Measurements from ENCODE around the gene NCAPG2. TPM values are rescaled to one million over a fixed set of nuclear protein-coding genes. Genes with fewer than 3 reads are reported as not detected.

NCAPG2 gene
- total RNA-seq, 1 experiment from 2014 or later: 27.4 TPM

DNA sequence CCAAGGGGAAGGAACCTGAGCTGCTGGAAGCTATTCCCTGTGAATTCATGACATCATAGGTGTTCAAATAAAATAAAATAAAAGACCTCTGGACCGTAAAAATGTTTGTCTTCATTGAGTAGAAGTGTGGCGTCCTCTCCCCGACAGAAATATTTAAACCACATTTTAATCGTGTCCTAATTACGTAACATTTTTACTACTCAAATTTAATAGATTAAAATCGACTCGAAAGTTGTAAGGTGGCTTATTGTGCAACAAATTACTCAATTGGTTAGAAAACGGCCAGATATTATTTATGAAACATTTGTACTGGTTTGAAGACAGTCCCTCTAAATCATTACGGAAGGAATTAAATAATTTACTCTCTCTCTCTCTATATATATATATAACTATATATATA is 15.5 kb upstream of the NCAPG2 start:
- ChIA-PET CTCF (interaction anchor here (0.7 kb wide), 1 partner anchor 90 kb away, joined by 3 read pairs; no protein-coding TSS in a partner anchor), POLR2A (no interaction called here)
- no peaks in the 10 kb centered on the region for H3K9me3 Mint-ChIP-seq (ENCODE audit: unreplicated experiment)
- no peak overlapping the region for H3K27ac Mint-ChIP-seq (ENCODE audit: low read depth, unreplicated experiment)
- intact Hi-C loops (cut with micrococcal nuclease): no loop called here
- H3K4me1 Mint-ChIP-seq (ENCODE audit: insufficient read depth, unreplicated experiment): no peaks in the 10 kb centered on the region
- no peak for DNase-seq (ENCODE audit: unreplicated experiment)
- no peak overlapping the region for H3K4me3 Mint-ChIP-seq (ENCODE audit: unreplicated experiment)
- no TSS peak for BruUV-seq (replicated peaks)
- TF ChIP-seq, protein P1, sequence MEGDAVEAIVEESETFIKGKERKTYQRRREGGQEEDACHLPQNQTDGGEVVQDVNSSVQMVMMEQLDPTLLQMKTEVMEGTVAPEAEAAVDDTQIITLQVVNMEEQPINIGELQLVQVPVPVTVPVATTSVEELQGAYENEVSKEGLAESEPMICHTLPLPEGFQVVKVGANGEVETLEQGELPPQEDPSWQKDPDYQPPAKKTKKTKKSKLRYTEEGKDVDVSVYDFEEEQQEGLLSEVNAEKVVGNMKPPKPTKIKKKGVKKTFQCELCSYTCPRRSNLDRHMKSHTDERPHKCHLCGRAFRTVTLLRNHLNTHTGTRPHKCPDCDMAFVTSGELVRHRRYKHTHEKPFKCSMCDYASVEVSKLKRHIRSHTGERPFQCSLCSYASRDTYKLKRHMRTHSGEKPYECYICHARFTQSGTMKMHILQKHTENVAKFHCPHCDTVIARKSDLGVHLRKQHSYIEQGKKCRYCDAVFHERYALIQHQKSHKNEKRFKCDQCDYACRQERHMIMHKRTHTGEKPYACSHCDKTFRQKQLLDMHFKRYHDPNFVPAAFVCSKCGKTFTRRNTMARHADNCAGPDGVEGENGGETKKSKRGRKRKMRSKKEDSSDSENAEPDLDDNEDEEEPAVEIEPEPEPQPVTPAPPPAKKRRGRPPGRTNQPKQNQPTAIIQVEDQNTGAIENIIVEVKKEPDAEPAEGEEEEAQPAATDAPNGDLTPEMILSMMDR (IDR thresholded peaks at IDR 0.05; ENCODE audit: unreplicated experiment): no peak
- peaks cover 37% of the 10 kb centered on the region for H3K27me3 Mint-ChIP-seq (ENCODE audit: insufficient read depth, unreplicated experiment)
- peaks cover 4% of the 10 kb centered on the region for H3K36me3 Mint-ChIP-seq (ENCODE audit: insufficient read depth, unreplicated experiment)

DNA sequence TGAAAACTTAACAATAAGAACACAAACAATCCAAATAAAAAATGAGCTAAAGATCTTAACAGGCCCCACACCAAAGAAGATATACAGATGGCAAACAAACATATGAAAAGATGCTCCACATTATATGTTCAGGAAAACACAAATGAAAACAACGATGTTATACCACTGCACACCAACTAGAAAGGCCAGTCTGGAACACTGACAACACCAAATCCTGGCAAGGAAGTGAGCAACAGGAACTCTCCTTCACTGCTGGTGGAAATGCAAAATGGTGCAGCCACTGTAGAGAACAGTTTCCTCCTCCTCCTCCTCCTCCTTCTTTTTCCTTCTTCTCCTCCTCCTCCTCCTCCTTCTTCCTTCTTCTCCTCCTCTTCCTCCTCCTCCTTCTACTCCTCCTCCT is 12.2 kb upstream of the NCAPG2 start:
- Mint-ChIP-seq H3K27ac (ENCODE audit: low read depth, unreplicated experiment) (no peak overlapping the region), H3K9me3 (ENCODE audit: unreplicated experiment) (no peaks in the 10 kb centered on the region), H3K4me1 (ENCODE audit: insufficient read depth, unreplicated experiment) (no peaks in the 10 kb centered on the region), H3K4me3 (ENCODE audit: unreplicated experiment) (no peak overlapping the region), H3K27me3 (ENCODE audit: insufficient read depth, unreplicated experiment) (peaks cover 37% of the 10 kb centered on the region), H3K36me3 (ENCODE audit: insufficient read depth, unreplicated experiment) (no peaks in the 10 kb centered on the region)
- no peak for DNase-seq (ENCODE audit: unreplicated experiment)
- POLR2A ChIA-PET: interaction anchor here (3.5 kb wide), 1 partner anchor 12 kb away, joined by 17 read pairs; the partner anchor contains the start of gene NCAPG2
- no TSS peak for BruUV-seq (replicated peaks)
- TF ChIP-seq, protein P1 (IDR thresholded peaks at IDR 0.05; ENCODE audit: unreplicated experiment): no peak
- CTCF ChIA-PET: no interaction called here
- intact Hi-C loops (cut with micrococcal nuclease): no loop called here

DNA sequence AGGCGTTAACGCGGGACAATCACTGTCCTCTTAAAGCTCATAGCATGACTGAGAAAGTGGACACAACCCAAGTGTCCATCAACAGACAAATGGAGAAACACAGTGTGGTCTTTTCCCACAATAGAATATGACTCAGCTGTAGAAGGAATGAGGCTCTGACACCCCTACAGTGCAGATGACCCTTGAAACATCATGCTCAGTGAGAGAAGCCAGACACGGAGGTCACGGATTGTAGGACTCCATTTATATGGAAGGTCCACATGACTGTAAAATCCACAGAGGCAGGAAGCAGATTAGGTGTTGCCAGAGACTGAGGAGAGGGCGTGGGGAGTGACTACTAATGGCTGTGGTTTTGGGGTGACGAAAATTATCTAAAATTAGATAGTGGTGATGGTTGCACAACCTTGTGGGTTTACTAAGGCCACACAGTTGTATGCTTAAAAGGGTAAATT is 6.1 kb upstream of the NCAPG2 start:
- H3K36me3 Mint-ChIP-seq (ENCODE audit: insufficient read depth, unreplicated experiment): no peaks in the 10 kb centered on the region
- peak overlapping the region; percentile 47 for H3K27ac Mint-ChIP-seq (ENCODE audit: low read depth, unreplicated experiment)
- no peaks in the 10 kb centered on the region for H3K9me3 Mint-ChIP-seq (ENCODE audit: unreplicated experiment)
- H3K27me3 Mint-ChIP-seq (ENCODE audit: insufficient read depth, unreplicated experiment): peaks cover 1% of the 10 kb centered on the region
- H3K4me1 Mint-ChIP-seq (ENCODE audit: insufficient read depth, unreplicated experiment): peaks cover 12% of the 10 kb centered on the region
- ChIA-PET POLR2A (interaction anchor here (1.2 kb wide), 1 partner anchor 19 kb away, joined by 3 read pairs; no protein-coding TSS in a partner anchor), CTCF (interaction anchor here (1.5 kb wide), 1 partner anchor 23 kb away, joined by 5 read pairs; no protein-coding TSS in a partner anchor)
- no TSS peak for BruUV-seq (replicated peaks)
- peak; percentile 82 for DNase-seq (ENCODE audit: unreplicated experiment)
- intact Hi-C loops (cut with micrococcal nuclease): no loop called here
- TF ChIP-seq, protein P1 (IDR thresholded peaks at IDR 0.05; ENCODE audit: unreplicated experiment): no peak
- H3K4me3 Mint-ChIP-seq (ENCODE audit: unreplicated experiment): peak overlapping the region; percentile 2

DNA sequence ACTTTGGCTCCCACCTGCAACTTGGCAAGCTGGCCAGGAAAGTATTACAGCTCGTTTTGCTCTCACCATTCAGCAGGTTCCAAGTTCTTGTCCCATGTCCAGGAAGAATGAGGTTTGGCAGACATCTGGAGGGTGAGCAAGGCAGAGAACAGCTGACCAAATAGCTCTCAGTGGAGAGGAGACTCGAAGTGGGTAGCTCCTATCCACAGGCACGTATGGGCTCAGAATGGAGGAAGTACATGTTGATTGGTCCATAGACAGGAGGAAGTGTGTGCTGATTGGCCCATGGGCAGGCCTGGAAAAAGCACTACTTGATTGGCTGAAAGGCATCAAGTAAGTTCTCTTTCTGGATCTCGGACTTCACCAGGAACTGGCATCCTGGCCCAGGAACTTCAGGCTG is 3.0 kb upstream of the NCAPG2 start:
- Mint-ChIP-seq H3K4me1 (ENCODE audit: insufficient read depth, unreplicated experiment) (peaks cover 26% of the 10 kb centered on the region), H3K27me3 (ENCODE audit: insufficient read depth, unreplicated experiment) (no peaks in the 10 kb centered on the region), H3K36me3 (ENCODE audit: insufficient read depth, unreplicated experiment) (no peaks in the 10 kb centered on the region), H3K9me3 (ENCODE audit: unreplicated experiment) (no peaks in the 10 kb centered on the region), H3K4me3 (ENCODE audit: unreplicated experiment) (no peak overlapping the region), H3K27ac (ENCODE audit: low read depth, unreplicated experiment) (no peak overlapping the region)
- no peak for DNase-seq (ENCODE audit: unreplicated experiment)
- intact Hi-C loops (cut with micrococcal nuclease): loop anchor here (5.0 kb wide), 1 partner anchor 120 kb away; the partner anchor contains the start of gene ESYT2
- ChIA-PET POLR2A (no interaction called here), CTCF (interaction anchor here (1.0 kb wide), 1 partner anchor 156 kb away, joined by 3 read pairs; no protein-coding TSS in a partner anchor)
- BruUV-seq (replicated peaks): no TSS peak
- TF ChIP-seq, protein P1 (IDR thresholded peaks at IDR 0.05; ENCODE audit: unreplicated experiment): no peak

Data from MCF 10A (cell line).